Left renal pelvis (tissue), 4 donors: Measurements from ENCODE around the gene ZNF526. TPM values are rescaled to one million over a fixed set of nuclear protein-coding genes. Genes with fewer than 3 reads are reported as not detected.

Source experiments
- DNase-seq, 4 donors: peaks; one replicate each; pipeline ENCODE4 v3.0.0-alpha.2; 2013; ENCODE audit warnings: low read depth in 4 of 4, low spot score in 3 of 4
- polyA plus RNA-seq, 4 donors: library from polyadenylated mRNA; unstranded; fragments of 120-200 nt; gene quantifications; one replicate each; pipeline ENCODE4 v1.2.1, GENCODE V29; 2013; ENCODE audit not compliant: insufficient read length in 4 of 4

ZNF526 gene
- polyA plus RNA-seq, 4 donors: 6.6 to 8.7 (median 7.8) TPM

DNA sequence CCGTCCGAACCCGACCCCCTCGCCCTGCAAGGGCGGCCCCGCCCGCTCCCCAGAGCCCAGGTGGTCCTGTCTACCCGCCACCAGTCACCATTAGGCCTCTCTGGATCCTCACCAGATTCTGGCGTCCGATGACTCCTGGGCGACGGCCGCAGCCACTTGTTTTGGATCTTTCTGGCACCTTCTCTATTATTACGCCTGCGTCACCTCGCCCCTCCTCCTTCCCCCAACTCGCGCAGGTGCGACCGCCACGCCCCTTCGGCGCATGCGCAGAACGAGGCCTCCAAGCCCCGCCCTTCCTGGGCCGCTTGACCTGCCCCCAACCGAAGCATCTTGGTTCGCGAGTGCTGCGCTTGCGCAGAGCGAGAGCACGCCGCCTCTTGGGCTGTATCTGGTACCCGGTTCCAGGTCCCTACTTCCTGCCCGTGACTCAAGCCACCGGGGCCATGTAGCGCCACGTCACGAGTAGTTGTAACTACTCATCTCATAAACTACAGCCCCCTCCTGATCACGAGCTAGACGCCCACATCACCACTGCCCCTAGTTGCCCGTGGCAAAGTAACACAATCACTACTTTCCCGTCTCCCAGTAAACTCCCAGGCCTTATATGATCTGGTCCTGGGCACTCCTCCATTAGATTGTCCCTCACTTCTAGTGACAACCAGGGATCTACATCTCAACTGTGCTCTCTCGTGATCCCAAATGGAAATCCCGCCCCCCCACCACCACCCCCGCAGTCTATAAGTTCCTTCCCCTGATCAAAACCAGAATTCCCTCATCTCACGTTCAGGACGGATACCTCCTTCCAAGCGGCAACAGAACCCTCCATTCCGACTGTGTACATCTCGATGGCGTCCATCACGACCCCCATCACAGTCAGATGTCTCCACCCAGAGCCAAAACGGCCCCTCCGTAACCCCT lies 2.3 kb upstream of the ZNF526 start, which contains the start of gene DEDD2:
TSS of gene DEDD2 (minus strand) at position 158 of the 918 bp plus-strand sequence. CDS start 670 bp downstream, outside the sequence.
- DNase-seq: peak; percentile 80 to 91 (median 90)

DNA sequence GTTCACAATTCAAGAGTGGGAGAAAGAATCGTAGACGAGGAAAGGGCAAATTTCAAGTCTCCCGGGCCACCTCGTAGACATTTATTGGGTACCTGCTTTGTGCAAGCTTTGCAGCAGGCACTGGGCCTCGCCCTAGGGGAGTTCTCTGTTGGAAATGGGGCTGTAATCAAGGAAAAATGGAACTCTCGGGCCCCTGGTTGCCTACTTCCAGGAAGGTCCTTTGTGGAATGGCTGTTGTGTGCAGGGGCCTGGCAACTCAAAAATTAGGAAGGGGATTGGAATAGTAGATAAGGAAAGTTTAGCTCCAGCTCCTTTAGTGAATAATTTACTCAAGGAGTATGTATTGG lies 612 bp downstream of the ZNF526 start:
- no peak for DNase-seq

DNA sequence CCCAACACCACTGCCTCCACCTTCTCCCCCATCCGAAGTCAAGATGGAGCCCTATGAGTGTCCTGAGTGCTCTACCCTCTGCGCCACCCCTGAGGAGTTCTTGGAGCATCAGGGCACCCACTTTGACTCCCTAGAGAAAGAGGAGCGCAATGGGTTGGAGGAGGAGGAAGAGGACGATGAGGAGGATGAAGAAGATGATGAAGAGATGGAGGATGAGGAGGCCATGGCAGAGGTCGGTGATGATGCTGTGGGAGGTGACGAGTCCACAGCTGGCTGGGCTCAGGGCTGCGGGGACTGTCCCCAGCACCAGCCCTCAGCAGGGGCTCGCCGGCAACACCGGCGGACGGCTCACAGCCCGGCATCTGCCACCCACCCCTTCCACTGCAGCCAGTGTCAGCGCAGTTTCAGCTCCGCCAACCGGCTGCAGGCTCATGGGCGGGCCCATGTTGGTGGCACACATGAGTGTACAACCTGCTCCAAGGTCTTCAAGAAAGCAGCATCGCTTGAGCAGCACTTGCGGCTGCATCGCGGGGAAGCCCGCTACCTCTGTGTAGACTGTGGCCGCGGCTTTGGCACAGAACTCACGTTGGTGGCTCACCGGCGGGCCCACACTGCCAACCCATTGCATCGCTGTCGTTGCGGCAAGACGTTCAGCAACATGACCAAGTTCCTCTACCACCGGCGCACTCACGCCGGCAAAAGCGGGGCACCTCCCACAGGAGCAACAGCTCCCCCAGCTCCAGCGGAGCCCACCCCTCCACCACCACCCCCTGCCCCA lies 5.0 kb downstream of the ZNF526 start:
- DNase-seq: no peak

DNA sequence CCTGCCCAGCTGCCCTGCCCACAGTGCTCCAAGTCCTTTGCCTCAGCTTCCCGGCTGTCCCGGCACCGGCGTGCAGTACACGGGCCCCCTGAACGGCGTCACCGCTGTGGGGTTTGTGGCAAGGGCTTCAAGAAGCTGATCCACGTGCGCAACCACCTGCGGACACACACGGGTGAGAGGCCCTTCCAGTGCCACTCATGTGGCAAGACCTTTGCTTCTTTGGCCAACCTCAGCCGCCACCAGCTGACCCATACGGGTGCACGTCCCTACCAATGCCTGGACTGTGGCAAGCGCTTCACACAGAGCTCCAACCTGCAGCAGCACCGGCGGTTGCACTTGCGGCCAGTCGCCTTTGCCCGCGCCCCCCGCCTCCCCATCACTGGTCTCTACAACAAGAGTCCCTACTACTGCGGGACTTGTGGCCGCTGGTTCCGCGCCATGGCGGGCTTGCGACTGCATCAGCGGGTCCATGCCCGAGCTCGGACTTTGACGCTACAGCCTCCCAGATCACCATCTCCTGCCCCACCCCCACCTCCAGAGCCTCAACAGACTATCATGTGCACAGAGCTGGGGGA lies 5.7 kb downstream of the ZNF526 start:
- no peak for DNase-seq

- no peak for DNase-seq
These were observed 6.8 kb downstream of the ZNF526 start for GRCh38 chr19:42226886-42227285.

DNA sequence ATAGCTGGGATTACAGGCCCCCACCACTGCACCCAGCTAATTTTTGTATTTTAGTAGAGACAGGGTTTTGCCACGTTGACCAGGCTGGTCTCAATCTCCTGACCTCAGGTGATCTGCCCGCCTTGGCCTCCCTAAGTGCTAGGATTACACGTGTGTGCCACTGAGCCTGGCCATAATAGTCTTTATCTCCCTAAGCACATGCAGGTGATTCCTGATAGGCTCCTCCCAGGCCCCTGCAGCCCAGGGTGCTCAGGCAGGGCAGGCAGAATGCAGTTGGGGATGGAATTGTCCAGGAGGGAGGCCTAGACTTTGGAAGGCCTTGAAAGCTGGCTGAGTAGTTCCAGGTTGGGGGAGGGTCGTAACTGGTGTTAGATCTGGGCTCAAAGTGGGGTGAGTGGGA lies 8.5 kb downstream of the ZNF526 start:
- no peak for DNase-seq

DNA sequence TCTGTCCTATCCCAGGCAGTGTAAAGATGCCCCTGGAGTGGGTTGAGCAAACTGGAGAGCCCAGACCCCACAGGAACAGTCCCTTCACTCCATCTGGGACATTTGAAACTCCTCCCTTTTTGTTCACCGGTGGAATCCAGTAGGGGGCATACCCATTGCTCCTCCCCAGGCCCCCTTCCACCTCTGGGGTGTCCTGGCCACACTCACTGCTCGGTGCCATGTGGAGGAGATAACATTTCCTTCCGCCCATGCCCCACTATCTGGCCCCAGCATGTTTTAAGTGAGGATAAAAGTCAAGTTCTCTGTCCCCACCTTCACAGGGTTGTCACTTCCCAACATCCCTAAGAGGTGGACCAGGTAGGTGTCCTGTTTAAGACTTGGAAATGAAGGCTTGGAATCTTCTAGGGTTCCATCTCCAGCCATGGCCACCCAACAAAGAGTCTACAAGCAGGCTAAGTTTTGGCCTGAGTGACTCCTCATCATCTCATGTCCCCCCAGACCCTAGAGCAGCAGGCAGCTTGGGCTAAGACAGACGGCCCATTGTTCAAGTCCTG lies 9.3 kb downstream of the ZNF526 start:
- DNase-seq: no peak

DNA sequence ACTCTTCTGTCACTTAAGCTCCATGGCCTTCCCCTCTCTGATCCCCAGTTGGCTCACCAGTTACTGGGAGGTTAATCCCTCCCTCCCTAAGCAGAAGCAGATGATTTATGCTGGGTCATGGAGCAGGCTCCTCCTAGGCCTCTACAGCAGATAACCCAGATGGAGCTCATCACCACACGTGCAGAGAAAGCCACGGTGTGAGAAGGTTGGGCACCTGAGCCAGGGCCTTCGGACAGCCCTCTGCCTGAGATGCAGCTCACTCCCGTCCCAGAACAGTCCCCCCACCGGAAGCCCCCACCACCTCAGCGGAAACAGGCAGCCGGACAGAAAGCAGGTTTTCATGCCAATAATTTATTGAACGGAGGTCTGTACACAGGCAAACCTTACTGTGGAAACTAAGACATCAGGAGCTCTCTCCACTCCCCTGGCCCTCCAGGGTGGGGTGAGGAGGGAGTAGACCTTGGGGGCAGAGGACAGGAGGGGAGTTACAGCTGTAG lies 9.8 kb downstream of the ZNF526 start:
- no peak for DNase-seq

DNA sequence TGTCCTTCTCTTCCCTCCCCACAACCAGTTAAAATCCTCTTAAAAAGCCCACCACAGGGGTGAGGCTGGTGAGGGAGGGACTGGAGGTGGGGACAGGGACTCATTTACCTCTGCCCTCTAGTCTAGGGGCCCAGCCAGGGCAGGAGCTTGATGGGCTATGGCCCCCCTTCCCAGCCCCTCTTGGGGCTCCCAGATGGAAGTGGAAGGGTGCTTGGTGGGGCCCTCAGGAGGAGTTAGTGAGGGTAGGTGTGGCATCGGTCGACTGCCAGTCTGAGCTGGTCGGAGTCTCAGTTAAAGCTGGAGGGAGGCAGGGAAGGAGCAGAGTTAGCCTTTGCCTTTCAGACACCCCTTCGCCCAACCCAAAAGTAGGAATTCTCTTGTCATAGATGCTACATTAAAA lies 10.5 kb downstream of the ZNF526 start:
- no peak for DNase-seq

- no peak for DNase-seq
These were observed 12.3 kb downstream of the ZNF526 start for GRCh38 chr19:42232435-42232834.

DNA sequence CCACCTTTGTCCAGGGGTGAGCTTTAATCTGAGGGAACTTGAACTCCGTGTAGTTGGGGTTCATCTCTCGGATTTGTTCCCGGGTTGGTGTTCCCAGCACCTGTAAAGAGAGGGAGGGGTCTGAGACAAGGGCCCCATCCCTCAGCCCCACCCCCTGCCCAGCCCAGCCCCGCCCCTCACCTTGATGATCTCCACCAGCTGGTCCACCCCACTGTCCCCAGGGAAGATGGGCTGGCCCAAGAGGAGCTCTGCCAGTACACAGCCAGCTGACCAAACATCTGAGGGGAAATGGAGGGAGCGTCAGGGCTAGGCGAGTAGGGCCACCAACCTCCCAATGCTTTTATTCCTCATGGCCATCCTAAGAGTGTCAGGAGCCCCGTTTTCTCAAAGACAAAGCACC lies 13.0 kb downstream of the ZNF526 start:
- DNase-seq: no peak

- no peak for DNase-seq
These were observed 13.7 kb downstream of the ZNF526 start for GRCh38 chr19:42233678-42234292.

DNA sequence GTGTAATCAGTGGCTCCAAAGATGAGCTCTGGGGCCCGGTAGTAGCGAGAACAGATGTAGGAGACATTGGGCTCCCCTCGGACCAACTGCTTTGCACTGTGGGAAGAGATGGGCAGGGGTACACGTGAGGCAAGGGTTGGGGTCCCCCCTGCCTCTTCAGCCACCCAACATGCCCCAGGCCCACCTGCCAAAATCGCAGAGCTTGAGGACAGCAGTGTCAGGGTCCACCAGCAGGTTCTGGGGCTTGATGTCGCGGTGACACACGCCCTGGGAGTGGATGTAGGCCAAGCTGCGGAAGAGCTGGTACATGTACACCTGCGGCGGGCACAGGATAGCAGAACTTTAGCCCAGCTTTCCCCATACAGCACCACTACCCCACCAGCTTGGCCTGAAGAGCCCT lies 14.3 kb downstream of the ZNF526 start:
- DNase-seq: no peak

DNA sequence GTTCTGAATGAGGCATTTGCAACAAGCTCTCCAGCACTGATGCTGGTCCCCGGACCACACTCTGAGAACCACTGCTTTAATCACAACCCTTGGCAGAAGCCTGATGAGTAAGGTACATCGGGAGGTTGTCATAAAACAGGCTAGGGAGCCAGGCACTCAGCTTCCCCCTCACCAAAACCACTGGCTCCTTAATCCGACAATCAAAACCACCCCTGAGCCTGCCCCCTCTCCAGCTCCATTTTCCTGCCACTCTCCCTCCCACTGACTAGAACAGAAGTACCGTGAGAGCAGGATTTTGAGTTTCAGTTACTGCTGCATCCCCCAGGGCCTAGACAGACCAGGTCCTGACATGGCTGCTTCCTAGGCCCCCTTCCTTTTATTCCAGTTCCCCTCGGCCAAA lies 15.1 kb downstream of the ZNF526 start:
- DNase-seq: no peak

GRCh38 chr19:42239544-42240220 lies 19.6 kb downstream of the ZNF526 start:
- no peak for DNase-seq

- no peak for DNase-seq
These were observed 21.2 kb downstream of the ZNF526 start for GRCh38 chr19:42241279-42241678.

DNA sequence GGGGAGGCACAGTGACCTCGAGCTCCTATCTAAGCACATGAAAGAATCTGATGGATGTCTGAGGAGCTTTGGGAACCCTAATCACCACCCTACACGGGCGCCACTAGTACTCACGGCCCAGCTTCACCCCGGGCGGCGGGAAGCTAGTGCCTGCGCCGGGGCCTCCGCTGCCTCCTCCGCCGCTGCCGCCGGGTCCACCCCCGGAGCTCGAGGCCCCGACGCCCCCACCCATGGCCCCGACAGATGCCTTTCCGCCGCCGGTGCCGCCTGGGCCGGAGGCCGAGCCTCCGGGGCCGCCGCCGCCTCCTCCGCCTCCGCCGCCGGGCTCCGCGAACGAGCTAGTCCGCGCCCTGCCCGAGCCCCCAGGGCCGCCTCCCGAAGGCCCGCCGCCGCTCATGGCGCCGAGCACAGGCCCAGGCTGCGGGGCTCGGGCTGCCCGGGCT lies 22.0 kb downstream of the ZNF526 start:
- no peak for DNase-seq

DNA sequence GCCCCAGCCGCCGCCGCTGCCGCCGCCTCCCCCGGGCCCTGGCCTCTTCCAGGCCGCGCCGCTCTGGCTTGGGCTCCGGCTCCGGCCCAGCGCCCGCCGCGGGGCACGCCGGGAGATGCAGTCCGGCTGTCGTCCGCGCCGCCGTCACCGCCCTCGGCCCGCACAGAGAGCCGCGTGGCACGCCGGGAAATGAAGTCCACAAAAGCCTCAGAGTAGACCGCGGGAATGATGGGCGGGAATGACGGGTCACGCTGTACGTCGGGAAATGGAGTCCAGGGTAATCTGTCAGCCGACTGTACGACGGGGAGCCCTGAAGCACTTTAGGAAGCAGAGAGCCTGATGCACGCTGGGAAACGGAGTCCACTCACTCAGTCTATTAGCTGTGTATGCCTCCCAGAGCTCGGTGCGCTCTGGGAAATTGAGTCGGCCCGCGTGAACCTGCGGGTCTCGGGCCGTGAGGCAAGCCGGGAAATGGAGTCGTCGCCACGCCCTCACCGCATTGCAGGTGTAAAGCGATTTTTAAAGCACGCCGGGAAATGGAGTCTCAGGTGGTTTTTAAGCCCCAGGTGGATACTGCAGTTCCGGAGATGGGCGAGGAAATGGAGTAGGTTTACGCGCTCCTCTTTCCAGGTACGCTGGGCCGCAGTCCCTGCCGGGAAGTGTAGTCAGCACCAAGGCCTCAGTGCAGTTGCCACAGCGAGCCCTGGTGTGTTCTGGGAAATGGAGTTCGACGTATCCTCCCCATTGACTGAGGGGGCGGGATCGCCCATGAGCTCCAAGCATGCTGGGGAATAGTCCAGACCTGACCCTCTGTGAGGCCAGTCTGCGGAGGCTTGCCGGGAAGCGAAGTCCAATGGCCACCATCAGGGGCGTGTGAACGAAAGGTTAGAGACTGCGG lies 22.6 kb downstream of the ZNF526 start, which contains the start of gene GSK3A:
TSS of gene GSK3A (minus strand) at position 91 of the 898 bp plus-strand sequence. CDS start 137 bp downstream, outside the sequence.
- peak; percentile 96 to 99 (median 98) for DNase-seq
